ENCODE results near the gene ATXN3L. TPM values are rescaled to one million over a fixed set of nuclear protein-coding genes. Genes with fewer than 3 reads are reported as not detected.

Gene ATXN3L
- total and polyA plus RNA-seq, 7 donors: not detected

DNA sequence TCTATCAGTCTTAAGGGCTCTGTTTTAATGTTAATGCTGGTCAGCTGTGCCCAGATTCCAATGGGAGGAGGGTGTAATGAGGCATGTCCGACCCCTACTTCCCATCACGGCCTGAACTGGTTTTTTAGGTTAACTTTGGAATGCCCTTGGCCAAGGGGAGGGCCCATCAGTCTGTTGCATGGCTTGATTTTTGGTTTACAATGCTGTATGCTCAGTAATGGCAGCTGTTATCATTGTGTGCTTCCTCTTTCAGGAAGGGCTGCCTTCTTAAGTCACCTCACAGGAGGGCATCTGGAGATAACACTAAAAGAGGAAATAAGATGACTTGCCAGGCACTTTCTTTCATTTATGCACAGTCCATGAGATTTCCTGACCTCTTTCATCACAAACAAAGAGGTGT lies 36.3 kb downstream of the ATXN3L start:
- no peak overlapping the region for H3K4me3 ChIP-seq
- H3K4me1 ChIP-seq: no peaks in the 10 kb centered on the region
- DNase-seq: no peak
- WGBS, 2 donors: 68 to 78% methylated on average over 2 of the region's 2 CpGs
- no peaks in the 10 kb centered on the region for H3K27me3 ChIP-seq
- no peaks in the 10 kb centered on the region for H3K36me3 ChIP-seq
- intact Hi-C loops (cut with DNase I): no loop called here
- no peak overlapping the region for H3K27ac ChIP-seq
- TF ChIP-seq, protein P1, sequence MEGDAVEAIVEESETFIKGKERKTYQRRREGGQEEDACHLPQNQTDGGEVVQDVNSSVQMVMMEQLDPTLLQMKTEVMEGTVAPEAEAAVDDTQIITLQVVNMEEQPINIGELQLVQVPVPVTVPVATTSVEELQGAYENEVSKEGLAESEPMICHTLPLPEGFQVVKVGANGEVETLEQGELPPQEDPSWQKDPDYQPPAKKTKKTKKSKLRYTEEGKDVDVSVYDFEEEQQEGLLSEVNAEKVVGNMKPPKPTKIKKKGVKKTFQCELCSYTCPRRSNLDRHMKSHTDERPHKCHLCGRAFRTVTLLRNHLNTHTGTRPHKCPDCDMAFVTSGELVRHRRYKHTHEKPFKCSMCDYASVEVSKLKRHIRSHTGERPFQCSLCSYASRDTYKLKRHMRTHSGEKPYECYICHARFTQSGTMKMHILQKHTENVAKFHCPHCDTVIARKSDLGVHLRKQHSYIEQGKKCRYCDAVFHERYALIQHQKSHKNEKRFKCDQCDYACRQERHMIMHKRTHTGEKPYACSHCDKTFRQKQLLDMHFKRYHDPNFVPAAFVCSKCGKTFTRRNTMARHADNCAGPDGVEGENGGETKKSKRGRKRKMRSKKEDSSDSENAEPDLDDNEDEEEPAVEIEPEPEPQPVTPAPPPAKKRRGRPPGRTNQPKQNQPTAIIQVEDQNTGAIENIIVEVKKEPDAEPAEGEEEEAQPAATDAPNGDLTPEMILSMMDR (IDR thresholded peaks at IDR 0.05): no peak
- TF ChIP-seq EP300 (IDR thresholded peaks at IDR 0.05): no peak
- no peak for TF ChIP-seq POLR2A (IDR thresholded peaks at IDR 0.05)
- TF ChIP-seq POLR2AphosphoS5 (IDR thresholded peaks at IDR 0.05): no peak
- no peaks in the 10 kb centered on the region for H3K9me3 ChIP-seq

DNA sequence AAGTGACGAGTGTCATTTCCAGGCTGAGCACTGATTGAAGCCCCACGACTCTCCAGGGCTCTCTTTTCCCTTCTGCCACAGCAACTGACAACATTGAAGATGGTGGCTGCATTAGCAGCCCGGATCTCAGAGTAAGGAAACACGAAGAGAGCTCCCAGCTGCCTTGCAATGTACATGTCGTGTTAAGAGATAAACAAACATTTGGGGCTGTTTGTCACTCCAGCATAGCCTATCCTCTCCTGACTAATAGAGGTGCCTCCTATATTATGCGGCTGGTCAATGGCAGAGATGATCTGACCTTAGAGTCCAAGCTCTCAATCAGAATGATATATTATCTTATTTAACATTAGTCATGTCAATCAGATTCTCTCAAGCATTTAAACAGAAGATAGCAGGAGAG lies 38.6 kb downstream of the ATXN3L start:
- no peak for TF ChIP-seq EP300 (IDR thresholded peaks at IDR 0.05)
- TF ChIP-seq POLR2A (IDR thresholded peaks at IDR 0.05): no peak
- TF ChIP-seq POLR2AphosphoS5 (IDR thresholded peaks at IDR 0.05): no peak
- TF ChIP-seq, protein P1 (IDR thresholded peaks at IDR 0.05): no peak
- Histone ChIP-seq H3K27ac (no peak overlapping the region), H3K36me3 (no peaks in the 10 kb centered on the region), H3K4me3 (no peak overlapping the region), H3K4me1 (no peaks in the 10 kb centered on the region), H3K27me3 (no peaks in the 10 kb centered on the region), H3K9me3 (no peaks in the 10 kb centered on the region)
- 96 to 98% methylated on average over 6 of the region's 6 CpGs for WGBS, 2 donors
- intact Hi-C loops (cut with DNase I): no loop called here
- no peak for DNase-seq

DNA sequence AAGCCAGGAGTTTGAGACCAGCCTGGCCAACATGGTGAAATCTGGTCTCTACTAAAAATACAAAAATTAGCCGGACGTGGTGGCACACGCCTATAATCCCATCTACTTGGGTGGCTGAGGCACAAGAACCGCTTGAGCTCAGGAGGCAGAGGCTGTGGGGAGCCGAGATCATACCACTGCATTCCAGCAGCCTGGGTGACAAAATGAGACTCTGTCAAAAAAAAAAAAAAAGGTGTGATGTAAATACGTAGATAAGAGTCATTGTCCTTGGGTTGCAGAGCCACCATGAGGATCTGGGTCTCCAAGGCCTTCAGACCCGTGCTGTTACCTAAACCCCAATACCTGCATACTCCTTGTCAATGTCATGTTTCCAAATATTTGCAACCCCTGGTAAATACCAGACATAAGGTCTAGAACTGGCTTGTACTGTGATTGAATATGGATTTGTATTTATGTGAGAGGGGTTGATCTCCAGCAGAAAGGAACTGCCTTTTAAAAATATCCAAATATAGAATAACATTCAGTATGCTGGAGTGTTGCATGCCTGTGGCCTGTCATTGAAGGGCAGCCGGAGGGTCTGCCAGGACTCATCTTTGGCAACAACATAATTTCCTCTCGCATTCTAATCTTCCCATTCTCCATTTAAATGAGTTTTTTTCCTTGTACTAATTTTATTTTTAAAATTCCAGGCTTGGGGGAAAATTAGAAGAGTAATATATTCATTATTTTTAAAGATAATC lies 40.4 kb downstream of the ATXN3L start:
- Histone ChIP-seq H3K4me3 (no peak overlapping the region), H3K4me1 (no peaks in the 10 kb centered on the region), H3K36me3 (no peaks in the 10 kb centered on the region), H3K27ac (no peak overlapping the region), H3K9me3 (no peaks in the 10 kb centered on the region), H3K27me3 (no peaks in the 10 kb centered on the region)
- WGBS, 2 donors: 90 to 95% methylated on average over 9 of the region's 9 CpGs
- TF ChIP-seq POLR2AphosphoS5 (IDR thresholded peaks at IDR 0.05) (no peak), POLR2A (IDR thresholded peaks at IDR 0.05) (no peak), EP300 (IDR thresholded peaks at IDR 0.05) (no peak)
- TF ChIP-seq, protein P1 (IDR thresholded peaks at IDR 0.05): no peak
- intact Hi-C loops (cut with DNase I): no loop called here
- DNase-seq: no peak

DNA sequence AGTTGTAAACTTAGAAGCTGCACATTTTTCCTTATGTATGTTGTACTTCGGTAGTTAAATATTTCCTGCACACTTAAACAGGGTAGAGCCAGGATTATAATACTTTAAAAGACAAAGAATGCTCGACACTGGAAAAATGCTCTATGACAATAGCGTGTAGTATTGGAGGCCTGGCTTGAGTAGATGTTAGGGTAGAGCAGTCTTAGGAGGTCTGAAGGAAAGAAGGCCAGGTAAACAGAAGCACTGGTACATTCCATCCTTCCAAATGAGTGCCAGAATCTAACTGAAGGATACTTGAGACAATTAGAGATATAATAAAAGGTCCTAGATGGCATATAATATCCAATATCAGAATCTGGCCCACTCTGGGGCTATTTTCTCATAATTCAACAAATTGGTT lies 42.3 kb downstream of the ATXN3L start:
- Histone ChIP-seq H3K4me1 (no peaks in the 10 kb centered on the region), H3K9me3 (no peaks in the 10 kb centered on the region), H3K27me3 (no peaks in the 10 kb centered on the region), H3K27ac (no peak overlapping the region), H3K4me3 (no peak overlapping the region), H3K36me3 (no peaks in the 10 kb centered on the region)
- no peak for DNase-seq
- TF ChIP-seq POLR2AphosphoS5 (IDR thresholded peaks at IDR 0.05): no peak
- TF ChIP-seq POLR2A (IDR thresholded peaks at IDR 0.05): no peak
- TF ChIP-seq, protein P1 (IDR thresholded peaks at IDR 0.05): no peak
- no peak for TF ChIP-seq EP300 (IDR thresholded peaks at IDR 0.05)
- WGBS, 2 donors: 12 to 63% methylated on average over 3 of the region's 3 CpGs
- intact Hi-C loops (cut with DNase I): no loop called here

DNA sequence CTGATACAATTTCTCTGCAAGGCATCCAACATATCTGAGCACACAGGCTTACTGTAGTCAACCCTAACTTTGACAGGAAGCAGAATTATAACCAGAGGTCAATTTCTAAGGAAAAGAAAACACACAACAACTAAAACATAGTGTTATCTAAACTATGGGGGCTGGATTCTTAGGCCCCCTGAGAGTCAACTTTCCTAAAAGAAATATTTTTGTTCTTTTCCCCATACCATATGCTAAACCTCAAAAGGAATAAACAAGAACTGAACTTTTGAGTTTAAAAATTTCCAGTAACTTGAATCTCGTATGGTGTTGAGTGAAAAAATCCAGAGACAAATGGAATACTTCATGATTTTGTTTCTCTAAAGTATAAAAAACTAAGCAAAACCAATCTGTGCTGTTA lies 42.9 kb downstream of the ATXN3L start:
- no peaks in the 10 kb centered on the region for H3K27me3 ChIP-seq
- no peak for DNase-seq
- H3K4me1 ChIP-seq: no peaks in the 10 kb centered on the region
- no peaks in the 10 kb centered on the region for H3K36me3 ChIP-seq
- no peaks in the 10 kb centered on the region for H3K9me3 ChIP-seq
- no peak overlapping the region for H3K27ac ChIP-seq
- H3K4me3 ChIP-seq: no peak overlapping the region
- intact Hi-C loops (cut with DNase I): no loop called here
- WGBS, 2 donors: 42 to 72% methylated on average over 1 of the region's 1 CpG
- TF ChIP-seq POLR2A (IDR thresholded peaks at IDR 0.05) (no peak), EP300 (IDR thresholded peaks at IDR 0.05) (no peak), POLR2AphosphoS5 (IDR thresholded peaks at IDR 0.05) (no peak)
- TF ChIP-seq, protein P1 (IDR thresholded peaks at IDR 0.05): no peak

Measured in sigmoid colon (tissue), 7 donors.